ENCODE measurements around the gene SCCPDH. TPM values are rescaled to one million over a fixed set of nuclear protein-coding genes. Genes with fewer than 3 reads are reported as not detected.
A peak's percentile ranks its signal among the peaks of the same experiment; 100 is the strongest.

SCCPDH gene
- total and polyA plus RNA-seq, 9 donors, result 14.7 to 26.2 (median 23.8) TPM

GRCh38 chr1:246695136-246695535 lies 29.1 kb upstream of the SCCPDH start:
- Histone ChIP-seq H3K4me3 (no peak overlapping the region), H3K36me3 (no peaks in the 10 kb centered on the region), H3K4me1 (ENCODE audit: insufficient read depth) (peaks cover 1% of the 10 kb centered on the region), H3K27me3 (no peaks in the 10 kb centered on the region), H3K9me3 (no peaks in the 10 kb centered on the region), H3K27ac (no peak overlapping the region)
- no peak for DNase-seq
- no peak for TF ChIP-seq CTCF (IDR thresholded peaks at IDR 0.05)
- TF ChIP-seq POLR2A (IDR thresholded peaks at IDR 0.05), result no peak
- no peak for TF ChIP-seq EP300 (IDR thresholded peaks at IDR 0.05)
- WGBS, 3 donors, result 65 to 70% (median 69%) methylated on average over 3 of the region's 3 CpGs
- intact Hi-C loops (cut with DNase I), result loop anchor here in 3 of 4 donors (5.0 to 10.0 kb wide), 4 partner anchors 128 to 198 kb away; partner anchors contain the start of genes CNST (in 3 of the 3) and TFB2M (in 3 of the 3)

DNA sequence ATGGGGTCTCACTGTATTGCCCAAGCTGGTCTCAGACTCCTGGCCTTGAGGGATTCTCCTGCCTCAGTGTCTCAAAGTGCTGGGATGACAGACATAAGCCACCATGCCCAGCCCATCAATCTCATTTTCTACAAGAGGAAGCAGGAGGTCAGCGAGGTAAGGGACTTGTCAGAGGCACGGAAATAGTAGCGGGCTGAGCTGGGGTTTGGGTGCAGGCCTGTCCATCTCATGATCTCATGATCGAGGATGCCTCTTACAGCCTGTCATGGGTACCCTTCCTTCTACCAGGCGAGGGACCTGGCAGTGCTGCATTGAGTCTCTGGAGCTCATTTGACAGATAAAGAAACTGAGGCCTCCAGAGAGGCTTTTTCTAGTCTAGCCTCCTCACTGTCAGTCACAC lies 28.5 kb upstream of the SCCPDH start:
- peaks cover 1% of the 10 kb centered on the region for H3K4me1 ChIP-seq (ENCODE audit: insufficient read depth)
- no peak overlapping the region for H3K4me3 ChIP-seq
- H3K27me3 ChIP-seq, result no peaks in the 10 kb centered on the region
- no peak for TF ChIP-seq CTCF (IDR thresholded peaks at IDR 0.05)
- no peak for TF ChIP-seq EP300 (IDR thresholded peaks at IDR 0.05)
- TF ChIP-seq POLR2A (IDR thresholded peaks at IDR 0.05), result no peak
- no peak overlapping the region for H3K27ac ChIP-seq
- WGBS, 3 donors, result 91 to 95% (median 93%) methylated on average over 5 of the region's 5 CpGs
- no peaks in the 10 kb centered on the region for H3K9me3 ChIP-seq
- intact Hi-C loops (cut with DNase I), result loop anchor here in 3 of 4 donors (5.0 to 10.0 kb wide), 4 partner anchors 128 to 198 kb away; partner anchors contain the start of genes CNST (in 3 of the 3) and TFB2M (in 3 of the 3)
- no peaks in the 10 kb centered on the region for H3K36me3 ChIP-seq
- DNase-seq, result no peak

DNA sequence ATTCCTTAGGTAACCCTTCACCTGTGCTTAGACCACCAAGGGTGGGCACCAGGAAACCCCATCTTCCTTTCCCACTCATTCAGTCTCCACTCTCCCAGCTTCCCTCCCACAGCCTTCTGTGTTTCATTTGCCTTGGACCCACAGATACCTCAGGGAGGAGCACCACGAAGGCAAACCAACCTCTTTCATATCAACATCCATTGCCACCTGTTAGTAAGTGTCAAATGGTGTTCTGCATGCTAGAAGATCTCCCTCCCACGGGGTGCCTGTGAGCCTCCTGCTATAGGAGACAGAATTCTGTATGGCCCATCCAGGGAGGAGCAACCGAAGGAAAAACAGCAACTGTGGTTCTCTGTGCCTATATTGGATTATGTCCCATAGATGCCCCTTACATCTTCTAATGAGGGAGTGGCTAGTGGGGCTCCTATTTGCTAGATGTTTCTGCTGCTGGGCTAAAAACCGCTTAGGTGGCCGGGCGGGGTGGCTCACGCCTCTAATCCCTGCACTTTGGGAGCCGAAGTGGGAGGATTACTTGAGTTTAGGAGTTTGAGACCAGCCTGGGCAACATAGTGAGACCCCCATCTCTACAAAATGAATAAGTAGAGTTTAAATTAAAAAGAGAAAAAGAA lies 25.6 kb upstream of the SCCPDH start:
- Histone ChIP-seq H3K27ac (no peak overlapping the region), H3K36me3 (no peaks in the 10 kb centered on the region), H3K27me3 (no peaks in the 10 kb centered on the region), H3K4me1 (ENCODE audit: insufficient read depth) (peaks cover 1% of the 10 kb centered on the region), H3K9me3 (no peaks in the 10 kb centered on the region), H3K4me3 (peak overlapping the region; percentile 26)
- intact Hi-C loops (cut with DNase I), result loop anchor here in 3 of 4 donors (5.0 to 10.0 kb wide), 4 partner anchors 131 to 201 kb away; partner anchors contain the start of genes CNST (in 3 of the 3) and TFB2M (in 3 of the 3)
- DNase-seq, result no peak
- 67 to 79% (median 78%) methylated on average over 8 of the region's 8 CpGs for WGBS, 3 donors
- TF ChIP-seq EP300 (IDR thresholded peaks at IDR 0.05), result no peak
- TF ChIP-seq CTCF (IDR thresholded peaks at IDR 0.05), result no peak
- no peak for TF ChIP-seq POLR2A (IDR thresholded peaks at IDR 0.05)

GRCh38 chr1:246699095-246699735 lies 25.0 kb upstream of the SCCPDH start:
- intact Hi-C loops (cut with DNase I), result loop anchor here in 3 of 4 donors (5.0 to 10.0 kb wide), 4 partner anchors 132 to 202 kb away; partner anchors contain the start of genes CNST (in 3 of the 3) and TFB2M (in 3 of the 3)
- Histone ChIP-seq H3K27ac (no peak overlapping the region), H3K27me3 (no peaks in the 10 kb centered on the region), H3K36me3 (no peaks in the 10 kb centered on the region), H3K4me3 (peak overlapping the region; percentile 26), H3K4me1 (ENCODE audit: insufficient read depth) (peaks cover 1% of the 10 kb centered on the region), H3K9me3 (no peaks in the 10 kb centered on the region)
- peak; percentile 68 to 84 (median 77) for DNase-seq
- WGBS, 3 donors, result 5 to 6% (median 5%) methylated on average over 18 of the region's 18 CpGs
- TF ChIP-seq CTCF (IDR thresholded peaks at IDR 0.05) (peak; percentile 61 to 67 (median 64)), POLR2A (IDR thresholded peaks at IDR 0.05) (no peak), EP300 (IDR thresholded peaks at IDR 0.05) (no peak)

All from ovary (tissue), 9 donors.